ENCODE data around the gene IDH3A. TPM values are rescaled to one million over a fixed set of nuclear protein-coding genes. Genes with fewer than 3 reads are reported as not detected.

IDH3A gene
- total RNA-seq, 2 experiments from 2014 or later, result 47.0 to 140 TPM

DNA sequence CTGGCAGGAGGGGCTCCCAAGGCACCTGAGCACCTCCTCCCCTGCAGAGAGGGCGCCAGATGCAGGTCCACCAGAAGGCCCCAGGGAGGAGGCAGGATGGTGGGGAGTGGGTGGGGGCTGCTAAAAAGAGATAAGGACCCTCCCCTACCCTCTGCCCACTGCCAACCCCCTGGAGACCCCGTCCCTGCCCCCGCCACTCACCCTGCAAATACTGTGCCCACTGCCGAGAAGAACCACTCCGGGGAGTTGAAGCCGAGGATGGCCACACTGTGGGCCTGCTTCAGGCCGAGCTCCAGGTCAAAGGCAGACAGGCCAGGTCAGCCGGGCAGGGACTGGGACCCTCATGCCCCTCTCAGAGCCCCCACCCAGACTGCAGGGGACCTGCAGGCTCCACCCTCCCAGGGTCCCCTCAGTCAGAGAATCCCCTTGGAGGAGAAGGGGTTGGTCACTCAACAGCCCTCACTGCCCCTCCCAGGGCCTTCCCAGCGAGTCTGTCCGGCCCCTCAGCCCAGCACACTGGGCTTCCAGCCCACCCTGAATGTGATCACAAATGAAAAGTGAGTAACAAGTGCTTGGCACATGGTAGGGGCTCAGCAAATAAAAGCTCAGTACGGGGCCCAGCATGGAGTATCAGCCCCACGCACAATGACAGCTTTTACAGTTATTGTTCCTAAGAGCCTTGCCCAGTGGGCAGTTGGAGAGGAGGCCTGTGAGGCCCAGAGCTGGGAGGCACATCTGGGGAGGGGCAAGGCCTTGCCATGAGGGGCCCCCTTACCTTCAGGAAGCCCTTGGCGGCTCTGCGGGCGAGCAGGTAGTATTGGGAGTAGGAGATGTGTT lies 44.8 kb downstream of the IDH3A start:
- no peaks in the 10 kb centered on the region for H4K20me1 ChIP-seq (ENCODE audit: insufficient read depth, low read length)
- intact Hi-C loops (cut with micrococcal nuclease; ENCODE audit: unreplicated experiment), result loop anchor here (10.0 kb wide), 1 partner anchor 189 kb away; no protein-coding TSS in a partner anchor
- no peaks in the 10 kb centered on the region for H3K79me2 ChIP-seq (ENCODE audit: insufficient read depth, low read depth, low read length)
- TF ChIP-seq, protein P1, sequence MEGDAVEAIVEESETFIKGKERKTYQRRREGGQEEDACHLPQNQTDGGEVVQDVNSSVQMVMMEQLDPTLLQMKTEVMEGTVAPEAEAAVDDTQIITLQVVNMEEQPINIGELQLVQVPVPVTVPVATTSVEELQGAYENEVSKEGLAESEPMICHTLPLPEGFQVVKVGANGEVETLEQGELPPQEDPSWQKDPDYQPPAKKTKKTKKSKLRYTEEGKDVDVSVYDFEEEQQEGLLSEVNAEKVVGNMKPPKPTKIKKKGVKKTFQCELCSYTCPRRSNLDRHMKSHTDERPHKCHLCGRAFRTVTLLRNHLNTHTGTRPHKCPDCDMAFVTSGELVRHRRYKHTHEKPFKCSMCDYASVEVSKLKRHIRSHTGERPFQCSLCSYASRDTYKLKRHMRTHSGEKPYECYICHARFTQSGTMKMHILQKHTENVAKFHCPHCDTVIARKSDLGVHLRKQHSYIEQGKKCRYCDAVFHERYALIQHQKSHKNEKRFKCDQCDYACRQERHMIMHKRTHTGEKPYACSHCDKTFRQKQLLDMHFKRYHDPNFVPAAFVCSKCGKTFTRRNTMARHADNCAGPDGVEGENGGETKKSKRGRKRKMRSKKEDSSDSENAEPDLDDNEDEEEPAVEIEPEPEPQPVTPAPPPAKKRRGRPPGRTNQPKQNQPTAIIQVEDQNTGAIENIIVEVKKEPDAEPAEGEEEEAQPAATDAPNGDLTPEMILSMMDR (conservative IDR thresholded peaks at IDR 0.05; ENCODE audit: low read length), result no peak
- no peak for TF ChIP-seq EZH2phosphoT487 (IDR thresholded peaks at IDR 0.05; ENCODE audit: borderline replicate concordance, low read depth, low read length)
- ChIA-PET POLR2A (no interaction called here), CTCF (ENCODE audit: unreplicated experiment) (interaction anchor here (1.2 to 2.3 kb wide), 2 partner anchors 13 to 63 kb away, joined by 3 to 14 read pairs; partner anchors contain the start of gene CIB2)
- DNase-seq (ENCODE audit: low spot score), result no peak
- BruUV-seq (replicated peaks), result no TSS peak
- no peak overlapping the region for H2AFZ ChIP-seq (ENCODE audit: low read length)
- no peaks in the 10 kb centered on the region for H3K36me3 ChIP-seq (ENCODE audit: insufficient read depth, low read length)
- no peaks in the 10 kb centered on the region for H3K9me3 ChIP-seq (ENCODE audit: low read length)
- H3K4me1 ChIP-seq (ENCODE audit: insufficient read depth, low read length, poor library complexity, severe bottlenecking), result no peaks in the 10 kb centered on the region
- H3K4me2 ChIP-seq (ENCODE audit: low read length), result no peak overlapping the region
- no peak overlapping the region for H3K27ac ChIP-seq (ENCODE audit: low read depth, low read length, poor library complexity, severe bottlenecking)
- no peak overlapping the region for H3K4me3 ChIP-seq (ENCODE audit: low read depth, low read length, poor library complexity, severe bottlenecking)
- no peaks in the 10 kb centered on the region for H3K9me2 ChIP-seq (ENCODE audit: insufficient read depth, low read length)

DNA sequence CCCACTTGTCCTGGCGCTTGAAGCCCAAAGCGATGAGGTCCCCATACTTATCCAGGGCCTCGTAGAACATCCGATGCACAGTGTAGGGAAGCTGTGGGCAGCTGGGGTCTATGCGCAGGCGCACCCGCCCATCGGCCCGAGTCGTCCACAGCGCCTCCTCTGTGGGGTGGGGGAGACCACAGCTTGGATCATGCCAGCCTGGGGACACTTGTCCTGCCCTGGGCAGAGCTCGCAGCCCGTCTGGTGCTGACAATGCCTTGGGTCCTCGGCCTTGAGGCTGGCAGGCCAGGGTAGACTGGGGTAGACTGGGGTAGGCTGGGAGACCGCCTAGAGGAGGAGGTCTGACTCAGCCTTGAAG lies 45.4 kb downstream of the IDH3A start:
- ChIA-PET POLR2A (interaction anchor here (0.8 kb wide), 1 partner anchor 25 kb away, joined by 3 read pairs; no protein-coding TSS in a partner anchor), CTCF (ENCODE audit: unreplicated experiment) (interaction anchor here (1.0 to 2.3 kb wide), 4 partner anchors 14 to 77 kb away, joined by 3 to 14 read pairs (median 4); partner anchors contain the start of gene CIB2)
- BruUV-seq (replicated peaks), result no TSS peak
- TF ChIP-seq, protein P1 (conservative IDR thresholded peaks at IDR 0.05; ENCODE audit: low read length), result no peak
- no peak for TF ChIP-seq EZH2phosphoT487 (IDR thresholded peaks at IDR 0.05; ENCODE audit: borderline replicate concordance, low read depth, low read length)
- no peak overlapping the region for H2AFZ ChIP-seq (ENCODE audit: low read length)
- no peak overlapping the region for H3K27ac ChIP-seq (ENCODE audit: low read depth, low read length, poor library complexity, severe bottlenecking)
- H4K20me1 ChIP-seq (ENCODE audit: insufficient read depth, low read length), result no peaks in the 10 kb centered on the region
- no peak overlapping the region for H3K4me3 ChIP-seq (ENCODE audit: low read depth, low read length, poor library complexity, severe bottlenecking)
- H3K9me2 ChIP-seq (ENCODE audit: insufficient read depth, low read length), result no peaks in the 10 kb centered on the region
- H3K79me2 ChIP-seq (ENCODE audit: insufficient read depth, low read depth, low read length), result no peaks in the 10 kb centered on the region
- no peak overlapping the region for H3K4me2 ChIP-seq (ENCODE audit: low read length)
- H3K4me1 ChIP-seq (ENCODE audit: insufficient read depth, low read length, poor library complexity, severe bottlenecking), result no peaks in the 10 kb centered on the region
- DNase-seq (ENCODE audit: low spot score), result no peak
- intact Hi-C loops (cut with micrococcal nuclease; ENCODE audit: unreplicated experiment), result loop anchor here (10.0 kb wide), 1 partner anchor 190 kb away; no protein-coding TSS in a partner anchor
- no peaks in the 10 kb centered on the region for H3K36me3 ChIP-seq (ENCODE audit: insufficient read depth, low read length)
- H3K9me3 ChIP-seq (ENCODE audit: low read length), result no peaks in the 10 kb centered on the region
